GM18951 (cell line): ENCODE results near the gene MUC4.

Experiments
- POLR2A ChIP-seq: IDR thresholded peaks from 4 replicates; pipeline ENCODE4 v1.6.1; 2011; ENCODE audit warnings: mild to moderate bottlenecking; ENCODE audit not compliant: insufficient read length, insufficient read depth; ENCODE audit errors: extremely low read depth
- in situ Hi-C: fragments of 300-500 bp; cut with MboI; formaldehyde crosslinking; loops from one replicate; pipeline ENCODE4 v1.12.0; 2022; ENCODE audit warnings: low sequenced_read_pairs, mixed read lengths, inconsistent platforms; ENCODE audit not compliant: unreplicated experiment

MUC4 gene, protein sequence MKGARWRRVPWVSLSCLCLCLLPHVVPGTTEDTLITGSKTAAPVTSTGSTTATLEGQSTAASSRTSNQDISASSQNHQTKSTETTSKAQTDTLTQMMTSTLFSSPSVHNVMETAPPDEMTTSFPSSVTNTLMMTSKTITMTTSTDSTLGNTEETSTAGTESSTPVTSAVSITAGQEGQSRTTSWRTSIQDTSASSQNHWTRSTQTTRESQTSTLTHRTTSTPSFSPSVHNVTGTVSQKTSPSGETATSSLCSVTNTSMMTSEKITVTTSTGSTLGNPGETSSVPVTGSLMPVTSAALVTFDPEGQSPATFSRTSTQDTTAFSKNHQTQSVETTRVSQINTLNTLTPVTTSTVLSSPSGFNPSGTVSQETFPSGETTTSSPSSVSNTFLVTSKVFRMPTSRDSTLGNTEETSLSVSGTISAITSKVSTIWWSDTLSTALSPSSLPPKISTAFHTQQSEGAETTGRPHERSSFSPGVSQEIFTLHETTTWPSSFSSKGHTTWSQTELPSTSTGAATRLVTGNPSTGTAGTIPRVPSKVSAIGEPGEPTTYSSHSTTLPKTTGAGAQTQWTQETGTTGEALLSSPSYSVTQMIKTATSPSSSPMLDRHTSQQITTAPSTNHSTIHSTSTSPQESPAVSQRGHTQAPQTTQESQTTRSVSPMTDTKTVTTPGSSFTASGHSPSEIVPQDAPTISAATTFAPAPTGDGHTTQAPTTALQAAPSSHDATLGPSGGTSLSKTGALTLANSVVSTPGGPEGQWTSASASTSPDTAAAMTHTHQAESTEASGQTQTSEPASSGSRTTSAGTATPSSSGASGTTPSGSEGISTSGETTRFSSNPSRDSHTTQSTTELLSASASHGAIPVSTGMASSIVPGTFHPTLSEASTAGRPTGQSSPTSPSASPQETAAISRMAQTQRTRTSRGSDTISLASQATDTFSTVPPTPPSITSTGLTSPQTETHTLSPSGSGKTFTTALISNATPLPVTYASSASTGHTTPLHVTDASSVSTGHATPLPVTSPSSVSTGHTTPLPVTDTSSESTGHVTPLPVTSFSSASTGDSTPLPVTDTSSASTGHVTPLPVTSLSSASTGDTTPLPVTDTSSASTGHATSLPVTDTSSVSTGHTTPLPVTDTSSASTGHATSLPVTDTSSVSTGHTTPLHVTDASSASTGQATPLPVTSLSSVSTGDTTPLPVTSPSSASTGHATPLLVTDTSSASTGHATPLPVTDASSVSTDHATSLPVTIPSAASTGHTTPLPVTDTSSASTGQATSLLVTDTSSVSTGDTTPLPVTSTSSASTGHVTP (N-terminal part only)

DNA sequence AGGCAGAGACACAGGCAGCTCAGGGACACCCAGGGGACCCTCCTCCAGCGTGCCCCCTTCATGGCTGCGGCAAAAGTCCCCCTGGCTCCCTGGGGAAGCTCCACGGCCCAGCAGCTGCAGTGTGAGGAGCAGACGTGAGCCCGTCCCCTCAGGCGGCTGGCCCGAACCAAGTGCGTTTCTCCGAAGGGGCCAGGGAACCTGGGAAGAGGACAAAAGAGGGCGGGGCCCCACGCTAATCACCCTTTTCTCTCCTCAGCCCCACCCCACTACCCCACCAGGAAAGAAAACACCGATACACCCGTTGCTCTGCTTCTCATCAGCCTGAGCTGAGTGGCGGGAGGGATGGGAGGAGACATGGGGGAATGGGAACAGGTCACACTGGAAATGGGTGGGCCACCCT is at the start of gene MUC4:
MUC4 (minus strand) TSS at position 174 of the 400 bp plus-strand sequence; CDS start at position 62, 112 bp downstream.
- in situ Hi-C loops, result no loop called here
- no peak for TF ChIP-seq POLR2A

DNA sequence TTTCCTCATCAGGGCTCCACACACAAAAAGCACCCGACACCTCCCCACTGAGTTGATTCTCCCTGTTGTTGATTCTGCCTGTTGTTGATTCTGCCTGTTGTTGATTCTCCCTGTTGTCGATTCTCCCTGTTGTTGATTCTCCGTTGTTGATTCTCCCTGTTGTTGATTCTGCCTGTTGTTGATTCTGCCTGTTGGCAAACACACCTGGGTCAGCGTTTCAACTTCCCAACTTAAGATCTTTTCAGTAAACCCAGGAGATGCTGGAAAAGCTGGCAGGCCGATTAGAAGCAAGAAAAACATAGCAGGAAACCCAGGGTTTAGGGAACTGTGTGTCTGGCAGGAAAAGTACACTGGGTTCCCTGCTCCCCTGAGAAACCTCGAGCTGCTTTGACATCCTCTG is 48.7 kb upstream of the MUC4 start:
- in situ Hi-C loops, result loop anchor here (25.0 kb wide), 1 partner anchor 352 kb away; the partner anchor contains the start of genes SLC51A and ZDHHC19
- no peak for TF ChIP-seq POLR2A

DNA sequence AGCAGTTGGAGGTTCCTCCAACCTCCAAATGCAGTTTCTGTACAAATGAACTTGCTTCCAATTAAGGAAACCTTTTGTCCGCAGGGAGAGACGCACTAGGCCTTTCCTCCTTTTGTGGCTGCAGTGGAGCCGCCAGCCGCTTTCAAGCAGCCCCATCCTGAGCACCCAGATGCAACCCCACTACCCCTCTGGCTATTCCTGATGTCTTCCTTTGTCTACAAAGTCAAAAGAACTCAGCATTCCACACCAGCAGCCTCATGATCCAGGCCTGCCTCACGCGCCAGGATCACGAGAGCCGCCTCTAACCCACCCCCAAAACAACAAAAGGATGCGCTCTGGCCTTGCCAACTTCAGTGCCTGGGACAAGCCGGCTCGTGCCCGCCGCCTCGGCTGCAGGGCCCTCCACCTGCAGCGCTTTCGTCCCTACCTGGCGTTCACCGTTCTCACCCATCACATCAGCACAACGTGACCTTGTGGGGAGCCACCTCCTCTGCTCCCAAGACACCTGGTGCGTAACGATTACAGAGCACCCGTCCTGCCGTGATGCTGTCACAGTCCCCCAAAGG is 48.2 kb upstream of the MUC4 start:
- TF ChIP-seq POLR2A, result no peak
- in situ Hi-C loops, result loop anchor here (10.0 to 25.0 kb wide), 2 partner anchors 55 to 352 kb away; partner anchors contain the start of genes SLC51A and ZDHHC19

DNA sequence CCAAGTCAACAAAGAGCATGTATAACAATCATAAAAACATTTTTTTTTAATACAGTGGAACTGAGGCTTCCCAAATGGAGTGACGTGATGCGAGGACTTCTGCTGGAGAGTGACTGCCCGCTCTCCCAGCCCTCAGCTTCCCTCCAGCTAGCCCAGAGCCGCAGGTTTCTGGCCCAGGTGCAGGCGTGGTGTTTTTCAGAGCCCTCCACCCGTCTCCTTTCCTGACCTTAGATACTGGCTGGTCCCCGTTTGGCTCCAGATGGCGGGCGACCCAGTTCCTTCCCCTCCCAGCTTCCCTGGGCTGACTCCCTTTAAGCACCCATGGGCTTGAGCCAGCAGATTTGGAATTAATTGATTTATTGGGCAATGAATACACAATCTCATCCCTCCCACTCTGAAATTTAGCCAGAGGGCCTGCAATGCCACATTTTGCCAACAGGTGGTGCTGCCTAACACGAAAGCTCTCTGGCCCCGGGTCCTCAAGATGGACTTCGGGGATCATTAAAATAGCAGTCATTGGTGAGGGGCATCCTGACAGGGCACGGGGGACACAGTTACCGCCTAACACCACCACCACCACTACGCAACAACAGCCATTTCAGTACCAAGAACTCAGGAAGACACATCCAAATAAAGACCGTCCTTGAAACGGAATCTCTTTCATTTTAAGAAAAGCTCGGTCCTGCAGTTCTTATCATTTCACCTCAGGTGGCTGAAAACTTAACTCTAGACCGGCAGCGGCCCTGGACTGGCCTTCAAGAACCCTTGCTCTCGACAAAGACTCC is 47.5 kb upstream of the MUC4 start:
- in situ Hi-C loops, result loop anchor here (10.0 to 25.0 kb wide), 2 partner anchors 56 to 353 kb away; partner anchors contain the start of genes SLC51A and ZDHHC19
- no peak for TF ChIP-seq POLR2A

DNA sequence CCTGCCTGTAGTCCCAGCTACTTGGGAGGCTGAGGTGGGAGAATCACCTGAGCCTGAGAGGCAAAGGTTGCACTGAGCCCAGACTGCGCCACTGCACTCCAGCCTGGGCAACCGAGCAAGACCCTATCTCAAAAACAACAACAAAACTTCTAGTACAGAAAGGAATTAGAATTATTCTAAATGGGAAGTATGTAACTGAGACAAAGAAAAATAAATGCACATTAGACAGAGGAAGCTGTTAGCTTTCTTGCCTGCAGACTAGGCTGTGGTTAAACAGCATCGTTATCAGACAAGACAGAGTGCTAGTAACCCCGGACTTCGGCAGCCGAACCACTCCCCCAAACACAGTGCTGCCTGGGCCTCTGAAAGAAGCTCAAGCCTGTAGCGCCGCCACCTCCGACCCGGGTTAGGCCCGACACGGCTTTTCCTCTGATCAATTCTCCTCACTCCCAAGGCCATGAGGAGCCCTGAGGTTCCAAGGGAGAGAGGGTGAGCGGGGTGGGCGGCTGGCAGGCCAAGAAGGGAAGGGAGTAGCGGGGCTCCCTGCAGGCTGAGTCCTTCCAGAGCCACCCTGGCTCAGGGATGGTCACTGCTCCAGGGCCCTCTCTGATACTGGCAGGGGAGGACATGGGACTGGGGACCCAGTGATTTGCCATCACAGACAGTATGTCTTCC is 44.8 kb upstream of the MUC4 start:
- no peak for TF ChIP-seq POLR2A
- in situ Hi-C loops, result loop anchor here (10.0 to 25.0 kb wide), 2 partner anchors 58 to 356 kb away; partner anchors contain the start of genes SLC51A and ZDHHC19

DNA sequence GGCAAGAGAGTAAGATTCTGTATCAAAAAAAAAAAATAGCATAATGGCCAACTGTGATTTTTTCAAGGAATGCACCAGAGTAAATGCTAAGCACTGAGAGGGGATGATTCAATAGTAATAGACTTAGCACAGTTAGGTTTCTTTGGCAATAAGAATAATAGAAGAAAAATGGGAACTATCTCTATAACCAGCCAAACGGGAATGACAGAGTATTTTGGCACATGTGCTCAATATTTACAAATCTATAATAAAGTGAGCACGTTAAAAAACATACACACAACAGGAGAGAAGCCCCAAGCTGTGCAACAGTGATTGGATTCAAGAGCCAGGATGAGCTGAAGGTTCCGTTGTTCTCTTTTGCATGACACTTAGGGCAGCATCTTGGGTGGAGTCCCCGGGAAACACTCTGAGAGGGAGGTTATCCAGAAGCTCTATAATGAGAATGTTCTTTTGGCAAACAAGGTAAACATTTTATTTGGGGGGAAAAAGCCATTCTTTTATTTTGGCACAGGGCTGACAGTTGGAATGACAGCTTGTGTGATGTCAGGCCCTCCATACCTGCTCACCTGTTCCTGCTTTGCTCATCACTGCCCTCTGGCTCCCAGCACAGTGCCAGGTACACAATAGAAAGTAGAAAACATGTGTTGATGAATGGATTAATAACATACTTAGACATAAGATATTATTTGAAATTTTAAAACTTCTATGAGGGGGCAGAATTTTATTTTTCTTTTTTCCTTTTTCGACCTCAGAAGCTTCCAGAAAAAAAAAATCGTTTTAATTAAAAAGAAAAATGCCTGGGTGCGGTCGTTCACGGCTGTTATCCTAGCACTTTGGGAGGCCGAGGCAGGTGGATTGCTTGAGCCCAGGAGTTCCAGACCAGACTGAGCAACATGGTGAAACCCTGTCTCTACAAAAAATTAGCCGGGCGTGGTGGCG is 44.0 kb upstream of the MUC4 start:
- in situ Hi-C loops, result loop anchor here (10.0 to 25.0 kb wide), 2 partner anchors 59 to 357 kb away; partner anchors contain the start of genes SLC51A and ZDHHC19
- no peak for TF ChIP-seq POLR2A

DNA sequence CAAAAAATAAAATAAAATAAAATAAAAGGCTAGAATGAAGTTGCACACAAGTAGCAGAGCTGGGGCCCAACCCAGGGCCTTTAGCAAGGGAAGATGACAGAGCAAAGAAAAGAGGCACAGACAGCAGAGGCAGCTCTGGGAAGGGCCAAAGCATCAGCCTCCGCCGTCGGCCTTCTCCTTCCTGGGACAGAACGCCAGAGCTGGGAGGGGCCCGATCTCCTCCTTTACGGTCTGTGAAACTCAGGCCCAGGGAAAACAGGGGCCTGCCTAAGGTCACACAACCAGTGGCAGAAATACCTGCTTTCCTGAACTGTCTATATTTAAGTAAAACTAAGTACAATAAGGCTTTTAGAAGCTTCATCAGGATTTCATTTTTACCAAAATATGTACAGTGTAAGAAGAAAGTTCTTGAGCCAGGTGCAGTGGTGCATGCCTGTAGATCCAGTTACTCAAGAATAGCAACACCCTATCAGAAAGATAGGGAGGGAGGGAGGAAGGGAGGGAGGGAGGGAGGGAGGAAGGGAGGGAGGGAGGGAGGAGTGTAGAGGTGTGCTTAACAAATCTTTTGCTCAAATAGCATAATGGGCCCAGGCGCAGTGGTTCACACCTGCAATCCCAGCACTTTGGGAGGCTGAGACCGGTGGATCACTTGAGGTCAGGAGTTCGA is 43.0 kb upstream of the MUC4 start:
- TF ChIP-seq POLR2A, result no peak
- in situ Hi-C loops, result loop anchor here (10.0 to 25.0 kb wide), 2 partner anchors 60 to 358 kb away; partner anchors contain the start of genes SLC51A and ZDHHC19

DNA sequence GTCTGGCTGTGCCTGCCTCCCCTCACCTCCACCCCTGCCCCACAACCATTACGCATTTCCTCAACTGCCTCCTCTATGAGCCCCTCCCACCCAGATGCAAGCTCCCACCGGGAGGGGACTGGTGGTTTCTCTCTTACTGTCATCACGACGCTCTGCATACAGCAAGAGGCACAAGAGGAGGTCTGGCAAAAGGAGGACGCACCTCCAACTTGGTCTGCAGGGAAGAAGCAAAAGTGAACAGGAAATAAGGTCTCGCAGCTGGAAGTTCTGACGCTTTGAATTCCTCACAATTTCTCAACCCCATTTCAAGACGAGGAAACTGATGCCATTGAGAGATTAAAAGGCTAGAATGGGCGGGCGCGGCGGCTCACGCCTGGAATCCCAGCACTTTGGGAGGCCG is 42.3 kb upstream of the MUC4 start:
- no peak for TF ChIP-seq POLR2A
- in situ Hi-C loops, result loop anchor here (10.0 to 25.0 kb wide), 2 partner anchors 61 to 358 kb away; partner anchors contain the start of genes SLC51A and ZDHHC19

DNA sequence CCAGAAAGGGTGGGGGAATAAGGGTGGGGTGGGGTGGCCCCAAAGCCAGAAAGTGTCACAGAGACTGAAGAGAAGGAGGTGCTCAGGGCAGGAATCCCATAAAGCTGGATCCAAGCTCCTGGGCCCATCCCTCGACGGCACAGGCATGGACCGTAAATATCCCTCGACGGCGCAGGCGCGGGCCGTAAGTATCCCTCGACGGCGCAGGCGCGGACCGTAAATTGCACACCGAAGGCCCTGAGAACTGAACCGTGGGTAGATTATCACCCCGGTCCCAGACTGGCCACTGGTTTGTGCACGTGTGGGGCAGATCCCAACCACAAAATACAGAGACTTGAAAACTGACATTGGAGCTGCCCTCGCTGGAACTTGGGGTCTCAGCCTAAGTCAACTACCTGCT is 41.3 kb upstream of the MUC4 start:
- in situ Hi-C loops, result loop anchor here (10.0 to 25.0 kb wide), 2 partner anchors 62 to 359 kb away; partner anchors contain the start of genes SLC51A and ZDHHC19
- TF ChIP-seq POLR2A, result no peak
